ENCODE data around the gene SLC22A3. TPM values are rescaled to one million over a fixed set of nuclear protein-coding genes. Genes with fewer than 3 reads are reported as not detected.
"Not testable (repeated sequence)": the region's sequence is repeated elsewhere in the genome, so short reads cannot be mapped to it uniquely, and the experiment has no call there.

SLC22A3 gene
- total RNA-seq, 2 donors from 2014 or later = not detected

- Mint-ChIP-seq H3K27ac (no peak overlapping the region), H3K27me3 (peaks cover 29% of the 10 kb centered on the region), H3K36me3 (ENCODE audit: low read depth) (no peaks in the 10 kb centered on the region), H3K4me1 (no peaks in the 10 kb centered on the region), H3K4me3 (no peak overlapping the region)
- no peak for DNase-seq
- ATAC-seq = no peak
- H3K9me3 ChIP-seq (ENCODE audit: control insufficient read depth, low read length, poor library complexity, severe bottlenecking) = no peaks in the 10 kb centered on the region
Observed at GRCh38 chr6:160391419-160392116, 43.4 kb downstream of the SLC22A3 start.

GRCh38 chr6:160393442-160393841, 45.3 kb downstream of the SLC22A3 start:
- DNase-seq; H3K27ac Mint-ChIP-seq; H3K36me3 Mint-ChIP-seq (ENCODE audit: low read depth); H3K4me1 Mint-ChIP-seq; ATAC-seq; H3K9me3 ChIP-seq (ENCODE audit: control insufficient read depth, low read length, poor library complexity, severe bottlenecking); H3K4me3 Mint-ChIP-seq: not testable (repeated sequence)
- H3K27me3 Mint-ChIP-seq = peaks cover 23% of the 10 kb centered on the region

GRCh38 chr6:160393891-160394653, 45.9 kb downstream of the SLC22A3 start:
- no peaks in the 10 kb centered on the region for H3K36me3 Mint-ChIP-seq (ENCODE audit: low read depth)
- H3K27ac Mint-ChIP-seq = no peak overlapping the region
- ATAC-seq = no peak
- peaks cover 2% of the 10 kb centered on the region for H3K4me1 Mint-ChIP-seq
- DNase-seq = no peak
- H3K9me3 ChIP-seq (ENCODE audit: control insufficient read depth, low read length, poor library complexity, severe bottlenecking) = no peaks in the 10 kb centered on the region
- peaks cover 23% of the 10 kb centered on the region for H3K27me3 Mint-ChIP-seq
- H3K4me3 Mint-ChIP-seq = no peak overlapping the region

- H3K27ac Mint-ChIP-seq = no peak overlapping the region
- H3K27me3 Mint-ChIP-seq = peaks cover 23% of the 10 kb centered on the region
- no peaks in the 10 kb centered on the region for H3K36me3 Mint-ChIP-seq (ENCODE audit: low read depth)
- no peak overlapping the region for H3K4me3 Mint-ChIP-seq
- no peak for DNase-seq
- no peak for ATAC-seq
- H3K4me1 Mint-ChIP-seq = peaks cover 3% of the 10 kb centered on the region
- H3K9me3 ChIP-seq (ENCODE audit: control insufficient read depth, low read length, poor library complexity, severe bottlenecking) = no peaks in the 10 kb centered on the region
Observed at GRCh38 chr6:160394654-160395035, 46.5 kb downstream of the SLC22A3 start.

- no peak overlapping the region for H3K27ac Mint-ChIP-seq
- H3K36me3 Mint-ChIP-seq (ENCODE audit: low read depth) = no peaks in the 10 kb centered on the region
- no peak overlapping the region for H3K4me3 Mint-ChIP-seq
- peaks cover 18% of the 10 kb centered on the region for H3K27me3 Mint-ChIP-seq
- no peaks in the 10 kb centered on the region for H3K9me3 ChIP-seq (ENCODE audit: control insufficient read depth, low read length, poor library complexity, severe bottlenecking)
- H3K4me1 Mint-ChIP-seq = peaks cover 3% of the 10 kb centered on the region
- ATAC-seq (no peak), DNase-seq (no peak)
Observed at GRCh38 chr6:160395187-160395586, 47.0 kb downstream of the SLC22A3 start.

GRCh38 chr6:160396292-160396691, 48.1 kb downstream of the SLC22A3 start:
- Mint-ChIP-seq H3K27ac (no peak overlapping the region), H3K4me1 (peaks cover 6% of the 10 kb centered on the region), H3K27me3 (peaks cover 12% of the 10 kb centered on the region), H3K4me3 (no peak overlapping the region), H3K36me3 (ENCODE audit: low read depth) (no peaks in the 10 kb centered on the region)
- no peaks in the 10 kb centered on the region for H3K9me3 ChIP-seq (ENCODE audit: control insufficient read depth, low read length, poor library complexity, severe bottlenecking)
- ATAC-seq (no peak), DNase-seq (no peak)

GRCh38 chr6:160398674-160399271, 50.6 kb downstream of the SLC22A3 start:
- no peaks in the 10 kb centered on the region for H3K9me3 ChIP-seq (ENCODE audit: control insufficient read depth, low read length, poor library complexity, severe bottlenecking)
- H3K4me1 Mint-ChIP-seq = peaks cover 8% of the 10 kb centered on the region
- no peak for ATAC-seq
- no peaks in the 10 kb centered on the region for H3K36me3 Mint-ChIP-seq (ENCODE audit: low read depth)
- H3K27me3 Mint-ChIP-seq = peaks cover 9% of the 10 kb centered on the region
- H3K27ac Mint-ChIP-seq = no peak overlapping the region
- no peak for DNase-seq
- peak overlapping the region; percentile 26 for H3K4me3 Mint-ChIP-seq

GRCh38 chr6:160400446-160400845, 52.3 kb downstream of the SLC22A3 start:
- peaks cover 8% of the 10 kb centered on the region for H3K4me1 Mint-ChIP-seq
- H3K4me3 Mint-ChIP-seq = no peak overlapping the region
- no peaks in the 10 kb centered on the region for H3K36me3 Mint-ChIP-seq (ENCODE audit: low read depth)
- no peak for DNase-seq
- no peaks in the 10 kb centered on the region for H3K9me3 ChIP-seq (ENCODE audit: control insufficient read depth, low read length, poor library complexity, severe bottlenecking)
- no peak overlapping the region for H3K27ac Mint-ChIP-seq
- H3K27me3 Mint-ChIP-seq = peaks cover 5% of the 10 kb centered on the region
- no peak for ATAC-seq

GRCh38 chr6:160408528-160408927, 60.4 kb downstream of the SLC22A3 start:
- no peaks in the 10 kb centered on the region for H3K4me1 Mint-ChIP-seq
- ATAC-seq (no peak), DNase-seq (no peak)
- H3K4me3 Mint-ChIP-seq = no peak overlapping the region
- no peak overlapping the region for H3K27ac Mint-ChIP-seq
- H3K36me3 Mint-ChIP-seq (ENCODE audit: low read depth) = no peaks in the 10 kb centered on the region
- H3K27me3 Mint-ChIP-seq = peaks cover 11% of the 10 kb centered on the region
- no peaks in the 10 kb centered on the region for H3K9me3 ChIP-seq (ENCODE audit: control insufficient read depth, low read length, poor library complexity, severe bottlenecking)

- no peak overlapping the region for H3K27ac Mint-ChIP-seq
- H3K9me3 ChIP-seq (ENCODE audit: control insufficient read depth, low read length, poor library complexity, severe bottlenecking) = no peaks in the 10 kb centered on the region
- DNase-seq (no peak), ATAC-seq (no peak)
- H3K4me1 Mint-ChIP-seq = no peaks in the 10 kb centered on the region
- H3K36me3 Mint-ChIP-seq (ENCODE audit: low read depth) = peaks cover 3% of the 10 kb centered on the region
- H3K27me3 Mint-ChIP-seq = peaks cover under 1% of the 10 kb centered on the region
- H3K4me3 Mint-ChIP-seq = no peak overlapping the region
Observed at GRCh38 chr6:160412993-160413392, 64.8 kb downstream of the SLC22A3 start.

- Mint-ChIP-seq H3K4me3 (no peak overlapping the region), H3K4me1 (no peaks in the 10 kb centered on the region), H3K27ac (no peak overlapping the region), H3K36me3 (ENCODE audit: low read depth) (peaks cover 3% of the 10 kb centered on the region), H3K27me3 (peaks cover 15% of the 10 kb centered on the region)
- no peaks in the 10 kb centered on the region for H3K9me3 ChIP-seq (ENCODE audit: control insufficient read depth, low read length, poor library complexity, severe bottlenecking)
- ATAC-seq (no peak), DNase-seq (no peak)
Observed at GRCh38 chr6:160417146-160417545, 69.0 kb downstream of the SLC22A3 start.

GRCh38 chr6:160417550-160417949, 69.4 kb downstream of the SLC22A3 start:
- H3K9me3 ChIP-seq (ENCODE audit: control insufficient read depth, low read length, poor library complexity, severe bottlenecking) = no peaks in the 10 kb centered on the region
- H3K36me3 Mint-ChIP-seq (ENCODE audit: low read depth) = peaks cover 3% of the 10 kb centered on the region
- H3K27me3 Mint-ChIP-seq = peaks cover 16% of the 10 kb centered on the region
- no peaks in the 10 kb centered on the region for H3K4me1 Mint-ChIP-seq
- no peak overlapping the region for H3K4me3 Mint-ChIP-seq
- DNase-seq (no peak), ATAC-seq (no peak)
- no peak overlapping the region for H3K27ac Mint-ChIP-seq

- no peak overlapping the region for H3K4me3 Mint-ChIP-seq
- DNase-seq (no peak), ATAC-seq (no peak)
- no peaks in the 10 kb centered on the region for H3K4me1 Mint-ChIP-seq
- peaks cover 3% of the 10 kb centered on the region for H3K36me3 Mint-ChIP-seq (ENCODE audit: low read depth)
- H3K27me3 Mint-ChIP-seq = peaks cover 16% of the 10 kb centered on the region
- no peaks in the 10 kb centered on the region for H3K9me3 ChIP-seq (ENCODE audit: control insufficient read depth, low read length, poor library complexity, severe bottlenecking)
- no peak overlapping the region for H3K27ac Mint-ChIP-seq
Observed at GRCh38 chr6:160418370-160418769, 70.2 kb downstream of the SLC22A3 start.
